Vagina (tissue), 2 donors: Measurements from ENCODE around the gene PEMT. TPM values are rescaled to one million over a fixed set of nuclear protein-coding genes. Genes with fewer than 3 reads are reported as not detected.

ENCODE experiments used
- DNase-seq, 2 donors: peaks; one replicate each; pipeline ENCODE4 v3.0.0-alpha.2; 2017; ENCODE audit errors: extremely low spot score in 2 of 2
- H3K27ac ChIP-seq: fragments of 200-600 bp; sonication (generic); one replicate; pipeline ENCODE4 v1.5.1; 2019
- H3K27me3 ChIP-seq: fragments of 200-600 bp; sonication (generic); one replicate; pipeline ENCODE4 v1.5.1; 2019
- H3K36me3 ChIP-seq, 2 donors: fragments of 200-600 bp; sonication (generic); one replicate each; pipeline ENCODE4 v1.5.1; 2017 to 2019
- H3K4me1 ChIP-seq: fragments of 200-600 bp; sonication (generic); one replicate; pipeline ENCODE4 v1.5.1; 2019
- H3K4me3 ChIP-seq, 2 donors: fragments of 200-600 bp; sonication (generic); 1 replicate in 1 of 2; 2 replicates in 1 of 2; pipeline ENCODE4 v1.5.1; 2016 to 2019
- H3K9me3 ChIP-seq: fragments of 200-600 bp; sonication (generic); one replicate; pipeline ENCODE4 v1.5.1; 2019
- POLR2A ChIP-seq, 2 donors: fragments of 450-650 bp; IDR thresholded peaks; one replicate each; pipeline ENCODE4 v1.6.1; 2017; ENCODE audit warnings: antibody characterized with exemption in 2 of 2, mild to moderate bottlenecking in 2 of 2, moderate library complexity in 2 of 2
- POLR2AphosphoS5 ChIP-seq, 2 donors: sonication (generic); formaldehyde crosslinking; IDR thresholded peaks; one replicate each; pipeline ENCODE4 v1.9.0; 2017; ENCODE audit warnings: antibody characterized with exemption in 2 of 2, mild to moderate bottlenecking in 2 of 2, low read depth in 1 of 2; ENCODE audit not compliant: insufficient read depth in 1 of 2
- intact Hi-C: fragments of 100-400 bp; cut with DNase I; formaldehyde crosslinking; loops from one replicate; pipeline ENCODE4 v1.15.1; 2023
- total RNA-seq: library from RNA; depleted of rRNA; stranded (reverse); fragments of >200 nt; gene quantifications from one replicate; pipeline ENCODE4 v1.2.3, GENCODE V29; 2016
- TF ChIP-seq, protein P1 (sequence below), 3 experiments: fragments of 450-650 bp in 2 of 3; fragments of 200-600 bp in 1 of 3; sonication (generic) in 1 of 3; IDR thresholded peaks; one replicate each; pipeline ENCODE4 v1.5.1; 2017 to 2019; ENCODE audit warnings: antibody characterized with exemption in 3 of 3, mild to moderate bottlenecking in 2 of 3, moderate library complexity in 2 of 3

Gene PEMT
- total RNA-seq, 1 donor from 2014 or later, result 37.3 TPM

DNA sequence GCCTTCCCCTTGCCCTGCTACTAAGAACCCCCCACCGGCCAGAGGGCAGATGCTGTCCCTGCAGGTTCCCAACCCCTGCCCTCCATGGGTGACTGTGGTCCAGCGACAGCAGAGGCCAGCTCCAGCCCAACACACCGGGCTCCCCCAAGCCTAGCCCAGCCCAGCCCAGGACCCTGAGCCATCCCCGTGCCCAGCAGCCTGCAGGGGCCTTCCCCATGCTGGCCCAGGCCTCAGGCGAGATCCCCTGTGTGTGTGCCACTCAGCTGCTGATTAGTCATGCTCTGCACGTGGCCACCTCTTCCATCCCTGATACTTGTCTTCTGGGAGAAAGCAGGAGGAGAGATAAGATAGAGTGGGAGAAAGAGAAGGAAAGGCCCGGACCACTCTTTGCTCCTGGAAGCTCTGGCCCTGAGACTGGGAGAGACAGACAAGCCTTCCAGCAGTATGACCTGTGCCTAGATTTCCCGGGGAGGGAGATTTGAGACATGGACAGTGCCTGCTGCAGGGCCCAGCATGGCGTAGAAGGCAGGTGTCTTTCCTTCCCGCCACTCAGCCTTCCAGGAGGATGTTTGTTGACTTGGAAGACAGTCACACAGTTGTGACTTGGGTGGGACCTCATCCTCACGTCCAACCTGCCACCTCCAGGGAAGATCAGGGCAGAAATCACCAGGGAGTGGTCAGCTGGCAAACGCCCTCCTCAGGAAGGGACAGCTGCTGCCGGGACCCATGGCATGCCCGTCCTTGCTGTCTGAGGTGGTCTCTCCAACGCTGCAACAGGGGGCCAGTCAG, 54.0 kb downstream of the PEMT start:
- no peak for DNase-seq
- Histone ChIP-seq H3K27ac (no peak overlapping the region), H3K4me1 (peaks cover 6% of the 10 kb centered on the region), H3K4me3 (no peak overlapping the region), H3K27me3 (no peaks in the 10 kb centered on the region), H3K9me3 (no peaks in the 10 kb centered on the region), H3K36me3 (no peaks in the 10 kb centered on the region)
- intact Hi-C loops, result no loop called here
- TF ChIP-seq, protein P1, sequence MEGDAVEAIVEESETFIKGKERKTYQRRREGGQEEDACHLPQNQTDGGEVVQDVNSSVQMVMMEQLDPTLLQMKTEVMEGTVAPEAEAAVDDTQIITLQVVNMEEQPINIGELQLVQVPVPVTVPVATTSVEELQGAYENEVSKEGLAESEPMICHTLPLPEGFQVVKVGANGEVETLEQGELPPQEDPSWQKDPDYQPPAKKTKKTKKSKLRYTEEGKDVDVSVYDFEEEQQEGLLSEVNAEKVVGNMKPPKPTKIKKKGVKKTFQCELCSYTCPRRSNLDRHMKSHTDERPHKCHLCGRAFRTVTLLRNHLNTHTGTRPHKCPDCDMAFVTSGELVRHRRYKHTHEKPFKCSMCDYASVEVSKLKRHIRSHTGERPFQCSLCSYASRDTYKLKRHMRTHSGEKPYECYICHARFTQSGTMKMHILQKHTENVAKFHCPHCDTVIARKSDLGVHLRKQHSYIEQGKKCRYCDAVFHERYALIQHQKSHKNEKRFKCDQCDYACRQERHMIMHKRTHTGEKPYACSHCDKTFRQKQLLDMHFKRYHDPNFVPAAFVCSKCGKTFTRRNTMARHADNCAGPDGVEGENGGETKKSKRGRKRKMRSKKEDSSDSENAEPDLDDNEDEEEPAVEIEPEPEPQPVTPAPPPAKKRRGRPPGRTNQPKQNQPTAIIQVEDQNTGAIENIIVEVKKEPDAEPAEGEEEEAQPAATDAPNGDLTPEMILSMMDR (IDR thresholded peaks at IDR 0.05), result no peak
- TF ChIP-seq POLR2A (IDR thresholded peaks at IDR 0.05), result no peak
- no peak for TF ChIP-seq POLR2AphosphoS5 (IDR thresholded peaks at IDR 0.05; ENCODE audit: insufficient read depth in 1 of 2, low read depth in 1 of 2)

DNA sequence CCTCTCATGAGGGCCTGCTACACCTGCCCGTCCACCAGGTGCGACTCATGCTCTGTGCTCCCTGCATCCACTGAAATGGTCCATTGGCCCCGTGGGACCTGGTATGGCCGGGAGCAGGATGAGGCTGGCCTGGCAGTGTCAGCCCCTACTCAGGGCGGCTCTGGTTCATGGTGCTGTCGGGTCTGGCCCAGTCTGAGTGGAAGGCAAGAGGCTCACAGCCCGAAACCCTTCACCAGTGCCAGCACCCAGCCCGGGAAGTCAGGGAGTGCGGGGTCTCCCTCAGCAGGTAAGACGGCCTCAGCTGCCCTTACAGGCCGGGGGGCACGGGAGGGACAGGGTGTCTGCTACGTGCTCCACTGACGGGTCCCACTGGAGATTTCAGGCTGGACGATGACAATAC, 54.8 kb downstream of the PEMT start:
- H3K4me3 ChIP-seq, result no peak overlapping the region
- no peak for TF ChIP-seq POLR2AphosphoS5 (IDR thresholded peaks at IDR 0.05; ENCODE audit: insufficient read depth in 1 of 2, low read depth in 1 of 2)
- TF ChIP-seq POLR2A (IDR thresholded peaks at IDR 0.05), result no peak
- TF ChIP-seq, protein P1 (IDR thresholded peaks at IDR 0.05), result no peak
- no peaks in the 10 kb centered on the region for H3K36me3 ChIP-seq
- H3K9me3 ChIP-seq, result no peaks in the 10 kb centered on the region
- no peak overlapping the region for H3K27ac ChIP-seq
- peaks cover 6% of the 10 kb centered on the region for H3K4me1 ChIP-seq
- no peak for DNase-seq
- no peaks in the 10 kb centered on the region for H3K27me3 ChIP-seq
- intact Hi-C loops, result no loop called here

DNA sequence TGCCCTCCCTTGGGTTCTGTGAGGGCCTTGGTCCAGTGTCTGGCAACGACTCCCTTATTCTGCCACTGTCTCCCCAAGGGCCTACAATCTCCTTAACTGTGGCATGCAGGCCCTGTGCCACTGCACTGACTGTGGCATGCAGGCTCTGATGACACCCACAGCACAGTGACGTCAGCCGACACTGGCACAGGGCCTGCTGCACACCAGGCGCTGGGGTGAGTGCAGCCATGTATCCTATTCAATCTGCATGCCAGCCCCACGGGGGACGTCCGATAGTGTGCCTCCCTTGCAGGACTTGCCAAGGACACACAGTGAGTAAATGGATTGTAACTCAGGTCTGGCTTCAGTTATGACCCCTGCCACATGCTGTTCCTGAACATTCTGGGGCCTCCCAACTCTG, 55.6 kb downstream of the PEMT start:
- no peaks in the 10 kb centered on the region for H3K36me3 ChIP-seq
- peaks cover 6% of the 10 kb centered on the region for H3K4me1 ChIP-seq
- intact Hi-C loops, result no loop called here
- no peak overlapping the region for H3K4me3 ChIP-seq
- no peak for TF ChIP-seq POLR2A (IDR thresholded peaks at IDR 0.05)
- TF ChIP-seq POLR2AphosphoS5 (IDR thresholded peaks at IDR 0.05; ENCODE audit: insufficient read depth in 1 of 2, low read depth in 1 of 2), result no peak
- TF ChIP-seq, protein P1 (IDR thresholded peaks at IDR 0.05), result no peak
- no peaks in the 10 kb centered on the region for H3K27me3 ChIP-seq
- DNase-seq, result no peak
- no peaks in the 10 kb centered on the region for H3K9me3 ChIP-seq
- H3K27ac ChIP-seq, result no peak overlapping the region

DNA sequence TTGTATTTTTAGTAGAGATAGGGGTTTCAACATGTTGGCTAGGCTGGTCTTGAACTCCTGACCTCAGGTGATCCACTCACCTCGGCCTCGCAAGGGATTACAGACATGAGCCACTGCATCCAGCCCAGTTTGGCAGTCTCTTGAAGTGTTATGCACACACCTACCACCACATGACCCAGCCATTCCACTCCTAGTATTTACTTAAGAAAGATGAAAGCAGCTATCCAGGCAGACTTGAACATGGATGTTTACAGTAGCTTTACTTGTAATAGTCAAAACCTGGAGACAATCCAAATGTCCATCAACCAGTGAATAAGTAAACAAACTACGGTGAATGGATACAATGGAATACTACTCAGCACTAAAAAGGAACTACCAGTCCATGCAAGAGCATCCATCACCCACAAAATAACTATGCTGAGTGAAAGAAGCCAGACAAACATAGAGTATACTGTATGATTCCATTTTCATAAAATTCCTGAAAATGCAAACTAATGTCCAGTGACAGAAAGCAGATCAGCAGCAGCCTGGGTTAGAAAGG, 57.5 kb downstream of the PEMT start:
- intact Hi-C loops, result no loop called here
- no peak overlapping the region for H3K27ac ChIP-seq
- no peak for DNase-seq
- no peaks in the 10 kb centered on the region for H3K27me3 ChIP-seq
- no peaks in the 10 kb centered on the region for H3K36me3 ChIP-seq
- H3K4me1 ChIP-seq, result no peaks in the 10 kb centered on the region
- H3K4me3 ChIP-seq, result no peak overlapping the region
- no peaks in the 10 kb centered on the region for H3K9me3 ChIP-seq
- no peak for TF ChIP-seq POLR2A (IDR thresholded peaks at IDR 0.05)

DNA sequence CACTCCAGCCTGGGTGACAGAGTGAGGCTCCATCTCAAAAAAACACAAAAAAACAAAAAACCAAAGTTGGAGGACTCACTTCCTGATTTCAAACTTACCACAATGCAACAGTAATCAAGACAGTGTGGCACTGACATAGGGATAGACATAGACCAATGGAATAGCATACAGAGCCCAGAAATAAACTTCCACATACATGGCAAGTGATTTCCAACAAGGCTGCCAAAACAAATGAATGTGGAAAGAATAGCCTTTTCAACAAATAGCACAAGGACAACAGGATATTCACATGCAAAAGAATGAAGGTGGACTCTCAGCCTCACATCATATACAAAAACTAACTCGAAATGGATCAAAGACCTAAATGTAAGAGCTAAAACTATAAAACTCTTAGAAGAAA, 58.5 kb downstream of the PEMT start:
- intact Hi-C loops, result no loop called here
- H3K4me3 ChIP-seq, result no peak overlapping the region
- no peak for DNase-seq
- no peaks in the 10 kb centered on the region for H3K27me3 ChIP-seq
- no peaks in the 10 kb centered on the region for H3K9me3 ChIP-seq
- H3K36me3 ChIP-seq, result no peaks in the 10 kb centered on the region
- TF ChIP-seq POLR2A (IDR thresholded peaks at IDR 0.05) (no peak), POLR2AphosphoS5 (IDR thresholded peaks at IDR 0.05; ENCODE audit: insufficient read depth in 1 of 2, low read depth in 1 of 2) (no peak)
- TF ChIP-seq, protein P1 (IDR thresholded peaks at IDR 0.05), result no peak
- no peak overlapping the region for H3K27ac ChIP-seq
- H3K4me1 ChIP-seq, result no peaks in the 10 kb centered on the region
